WTC11 (cell line): ENCODE measurements around the gene IL36RN. TPM values are rescaled to one million over a fixed set of nuclear protein-coding genes. Genes with fewer than 3 reads are reported as not detected.

Experiments used
- ATAC-seq: fragments of 200-7000 bp; cut with Tn5 transposase; 2 replicates; pipeline ENCODE4 v1.10.0; 2021; ENCODE audit warnings: mild to moderate bottlenecking, moderate library complexity
- CTCF ChIA-PET: fragments of 300-600 bp; sonication (Branson Sonifier 250); formaldehyde crosslinking; loops from one replicate; lab custom pipeline; 2021; ENCODE audit warnings: antibody characterized with exemption; lab: Charles Lee
- POLR2A ChIA-PET: fragments of 350-600 bp; sonication (Branson Sonifier 250); formaldehyde crosslinking; loops from one replicate; lab custom pipeline; 2021; ENCODE audit warnings: antibody characterized with exemption; lab: Charles Lee
- DNase-seq: peaks from one replicate; pipeline ENCODE4 v3.0.0; 2021; ENCODE audit warnings: low spot score
- H3K27ac Mint-ChIP-seq: 2 replicates; pipeline ENCODE4 v1.8.0; 2021; ENCODE audit warnings: mixed read lengths
- H3K27me3 Mint-ChIP-seq: 2 replicates; pipeline ENCODE4 v1.8.0; 2021; ENCODE audit warnings: low read depth, mild to moderate bottlenecking, moderate library complexity, mixed read lengths
- H3K36me3 Mint-ChIP-seq: 2 replicates; pipeline ENCODE4 v1.8.0; 2021; ENCODE audit warnings: mixed read lengths
- H3K4me1 Mint-ChIP-seq: 2 replicates; pipeline ENCODE4 v1.8.0; 2022; ENCODE audit warnings: mixed read lengths
- H3K4me3 Mint-ChIP-seq: 2 replicates; pipeline ENCODE4 v1.8.0; 2021; ENCODE audit warnings: mild to moderate bottlenecking, moderate library complexity, mixed read lengths
- H3K9me3 Mint-ChIP-seq: 2 replicates; pipeline ENCODE4 v1.8.0; 2021; ENCODE audit warnings: mixed read lengths
- ARID4B ChIP-seq: sonication (generic); formaldehyde crosslinking; IDR thresholded peaks from 2 replicates; pipeline ENCODE4 v1.8.0; 2023; ENCODE audit warnings: missing genetic modification reagents, mild to moderate bottlenecking, borderline replicate concordance
- ATF1 ChIP-seq: sonication (generic); formaldehyde crosslinking; IDR thresholded peaks from 2 replicates; pipeline ENCODE4 v1.8.1; 2023; ENCODE audit warnings: mild to moderate bottlenecking, moderate library complexity, missing genetic modification reagents
- CDX4 ChIP-seq: fragments of 250-450 bp; sonication (Bioruptor Pico); IDR thresholded peaks from 2 replicates; pipeline ENCODE4 v1.9.0; 2021; ENCODE audit warnings: moderate library complexity, mild to moderate bottlenecking, inconsistent platforms, borderline replicate concordance
- CREB1 ChIP-seq: sonication (generic); formaldehyde crosslinking; IDR thresholded peaks from 2 replicates; pipeline ENCODE4 v1.8.0; 2023; ENCODE audit warnings: mild to moderate bottlenecking, missing genetic modification reagents
- E2F4 ChIP-seq: sonication (generic); formaldehyde crosslinking; IDR thresholded peaks from 2 replicates; pipeline ENCODE4 v1.8.1; 2022; ENCODE audit warnings: low read depth, mild to moderate bottlenecking, moderate library complexity, missing genetic modification reagents, borderline replicate concordance
- ELF4 ChIP-seq: sonication (generic); formaldehyde crosslinking; IDR thresholded peaks from 2 replicates; pipeline ENCODE4 v1.8.1; 2022; ENCODE audit warnings: low read depth, mild to moderate bottlenecking, moderate library complexity, missing genetic modification reagents
- FOXP4 ChIP-seq: sonication (generic); formaldehyde crosslinking; IDR thresholded peaks from 2 replicates; pipeline ENCODE4 v1.8.0; 2022; ENCODE audit warnings: mild to moderate bottlenecking, missing genetic modification reagents
- MXD4 ChIP-seq: fragments of 250-450 bp; sonication (Bioruptor Pico); IDR thresholded peaks from 2 replicates; pipeline ENCODE4 v1.8.0; 2021; ENCODE audit warnings: mild to moderate bottlenecking, moderate library complexity, borderline replicate concordance
- RELA ChIP-seq: sonication (generic); formaldehyde crosslinking; IDR thresholded peaks from 2 replicates; pipeline ENCODE4 v1.8.1; 2022; ENCODE audit warnings: missing genetic modification reagents, mild to moderate bottlenecking, borderline replicate concordance
- ZBTB21 ChIP-seq: sonication (generic); formaldehyde crosslinking; IDR thresholded peaks from 2 replicates; pipeline ENCODE4 v1.8.1; 2023; ENCODE audit warnings: mild to moderate bottlenecking, missing genetic modification reagents, borderline replicate concordance
- ZNF219 ChIP-seq: sonication (generic); formaldehyde crosslinking; IDR thresholded peaks from 2 replicates; pipeline ENCODE4 v1.8.0; 2023; ENCODE audit warnings: missing genetic modification reagents, mild to moderate bottlenecking, borderline replicate concordance
- ZNF317 ChIP-seq: sonication (generic); formaldehyde crosslinking; IDR thresholded peaks from 2 replicates; pipeline ENCODE4 v1.8.1; 2023; ENCODE audit warnings: low read depth, mild to moderate bottlenecking, moderate library complexity, missing genetic modification reagents, borderline replicate concordance
- ZNF423 ChIP-seq: fragments of 250-450 bp; sonication (Bioruptor Pico); IDR thresholded peaks from 2 replicates; pipeline ENCODE4 v2.1.2; 2022; ENCODE audit warnings: mild to moderate bottlenecking, moderate library complexity
- ZNF425 ChIP-seq: fragments of 250-450 bp; sonication (Bioruptor Pico); conservative IDR thresholded peaks from 2 replicates; pipeline ENCODE4 v1.9.0; 2021; ENCODE audit warnings: mild to moderate bottlenecking
- total RNA-seq: library from RNA; stranded (reverse); gene quantifications from 3 replicates; pipeline ENCODE4 v1.2.3, GENCODE V29; 2021
- TF ChIP-seq, protein P1 (sequence below): sonication (generic); formaldehyde crosslinking; IDR thresholded peaks from 2 replicates; pipeline ENCODE4 v1.8.1; 2023; ENCODE audit warnings: mild to moderate bottlenecking, missing genetic modification reagents, moderate library complexity
- TF ChIP-seq, protein P2 (sequence below): sonication (generic); formaldehyde crosslinking; IDR thresholded peaks from 2 replicates; pipeline ENCODE4 v1.8.0; 2022; ENCODE audit warnings: mild to moderate bottlenecking, missing genetic modification reagents

IL36RN gene
- total RNA-seq, 1 experiment from 2014 or later: not detected

GRCh38 chr2:113070606-113070975 lies 11.6 kb downstream of the IL36RN start:
- no peak for ATAC-seq
- CTCF ChIA-PET: interaction anchor here (0.6 to 1.7 kb wide), 2 partner anchors 9 to 362 kb away, joined by 3 to 9 read pairs; no protein-coding TSS in a partner anchor
- H3K27me3 Mint-ChIP-seq: peaks cover 30% of the 10 kb centered on the region
- H3K4me3 Mint-ChIP-seq: no peak overlapping the region
- DNase-seq: no peak
- POLR2A ChIA-PET: no interaction called here
- H3K4me1 Mint-ChIP-seq: no peaks in the 10 kb centered on the region
- H3K36me3 Mint-ChIP-seq: no peaks in the 10 kb centered on the region
- H3K9me3 Mint-ChIP-seq: peaks cover 17% of the 10 kb centered on the region
- H3K27ac Mint-ChIP-seq: no peak overlapping the region
- TF ChIP-seq ZNF425: no peak
- no peak for TF ChIP-seq ATF1 (CRISPR knock-in tag)
- no peak for TF ChIP-seq FOXP4
- no peak for TF ChIP-seq ELF4
- TF ChIP-seq CDX4 (CRISPR knock-in tag): no peak
- no peak for TF ChIP-seq ZNF317 (CRISPR knock-in tag)
- TF ChIP-seq MXD4 (CRISPR knock-in tag): no peak
- TF ChIP-seq, protein P1, sequence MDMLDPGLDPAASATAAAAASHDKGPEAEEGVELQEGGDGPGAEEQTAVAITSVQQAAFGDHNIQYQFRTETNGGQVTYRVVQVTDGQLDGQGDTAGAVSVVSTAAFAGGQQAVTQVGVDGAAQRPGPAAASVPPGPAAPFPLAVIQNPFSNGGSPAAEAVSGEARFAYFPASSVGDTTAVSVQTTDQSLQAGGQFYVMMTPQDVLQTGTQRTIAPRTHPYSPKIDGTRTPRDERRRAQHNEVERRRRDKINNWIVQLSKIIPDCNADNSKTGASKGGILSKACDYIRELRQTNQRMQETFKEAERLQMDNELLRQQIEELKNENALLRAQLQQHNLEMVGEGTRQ: no peak
- no peak for TF ChIP-seq ARID4B (CRISPR knock-in tag)

GRCh38 chr2:113072584-113072983 lies 13.6 kb downstream of the IL36RN start:
- no peak for ATAC-seq
- TF ChIP-seq ZNF219 (CRISPR knock-in tag) (no peak), ZBTB21 (CRISPR knock-in tag) (no peak), CREB1 (CRISPR knock-in tag) (no peak), ZNF423 (CRISPR knock-in tag) (no peak), ZNF317 (CRISPR knock-in tag) (no peak), E2F4 (CRISPR knock-in tag) (no peak), RELA (CRISPR knock-in tag) (no peak)
- TF ChIP-seq, protein P2, sequence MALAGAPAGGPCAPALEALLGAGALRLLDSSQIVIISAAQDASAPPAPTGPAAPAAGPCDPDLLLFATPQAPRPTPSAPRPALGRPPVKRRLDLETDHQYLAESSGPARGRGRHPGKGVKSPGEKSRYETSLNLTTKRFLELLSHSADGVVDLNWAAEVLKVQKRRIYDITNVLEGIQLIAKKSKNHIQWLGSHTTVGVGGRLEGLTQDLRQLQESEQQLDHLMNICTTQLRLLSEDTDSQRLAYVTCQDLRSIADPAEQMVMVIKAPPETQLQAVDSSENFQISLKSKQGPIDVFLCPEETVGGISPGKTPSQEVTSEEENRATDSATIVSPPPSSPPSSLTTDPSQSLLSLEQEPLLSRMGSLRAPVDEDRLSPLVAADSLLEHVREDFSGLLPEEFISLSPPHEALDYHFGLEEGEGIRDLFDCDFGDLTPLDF (CRISPR knock-in tag): no peak
- H3K4me1 Mint-ChIP-seq: no peaks in the 10 kb centered on the region
- ChIA-PET CTCF (interaction anchor here (1.0 to 1.5 kb wide), 3 partner anchors 59 to 126 kb away, joined by 3 read pairs; no protein-coding TSS in a partner anchor), POLR2A (interaction anchor here (0.6 kb wide), 1 partner anchor 10 kb away, joined by 3 read pairs; no protein-coding TSS in a partner anchor)
- no peaks in the 10 kb centered on the region for H3K36me3 Mint-ChIP-seq
- peaks cover 29% of the 10 kb centered on the region for H3K27me3 Mint-ChIP-seq
- peaks cover 5% of the 10 kb centered on the region for H3K9me3 Mint-ChIP-seq
- H3K27ac Mint-ChIP-seq: no peak overlapping the region
- no peak overlapping the region for H3K4me3 Mint-ChIP-seq
- DNase-seq: no peak
